ENCODE results near the gene POLE4. TPM values are rescaled to one million over a fixed set of nuclear protein-coding genes. Genes with fewer than 3 reads are reported as not detected.
A peak's percentile ranks its signal among the peaks of the same experiment; 100 is the strongest.

The POLE4 gene
- total RNA-seq, 1 donor from 2014 or later: 15.4 TPM

GRCh38 chr2:74916394-74916793 lies 42.0 kb upstream of the POLE4 start:
- no peak for DNase-seq (ENCODE audit: low read depth)
- H3K4me3 ChIP-seq (ENCODE audit: low read depth, low read length): no peak overlapping the region
- no peak for TF ChIP-seq CTCF (IDR thresholded peaks at IDR 0.05; ENCODE audit: insufficient read depth, low read length, poor library complexity, severe bottlenecking)
- H3K36me3 ChIP-seq (ENCODE audit: control insufficient read depth, insufficient read depth, low read length): no peaks in the 10 kb centered on the region
- peaks cover 2% of the 10 kb centered on the region for H3K27me3 ChIP-seq (ENCODE audit: control insufficient read depth, insufficient read depth, low read length)

GRCh38 chr2:74917702-74918619 lies 40.5 kb upstream of the POLE4 start:
- H3K36me3 ChIP-seq (ENCODE audit: control insufficient read depth, insufficient read depth, low read length): no peaks in the 10 kb centered on the region
- H3K4me3 ChIP-seq (ENCODE audit: low read depth, low read length): no peak overlapping the region
- DNase-seq (ENCODE audit: low read depth): peak; percentile 60
- TF ChIP-seq CTCF (IDR thresholded peaks at IDR 0.05; ENCODE audit: insufficient read depth, low read length, poor library complexity, severe bottlenecking): peak; percentile 7
- H3K27me3 ChIP-seq (ENCODE audit: control insufficient read depth, insufficient read depth, low read length): peaks cover 2% of the 10 kb centered on the region

GRCh38 chr2:74919827-74920226 lies 38.6 kb upstream of the POLE4 start:
- H3K27me3 ChIP-seq (ENCODE audit: control insufficient read depth, insufficient read depth, low read length): peaks cover 2% of the 10 kb centered on the region
- peak; percentile 84 for TF ChIP-seq CTCF (IDR thresholded peaks at IDR 0.05; ENCODE audit: insufficient read depth, low read length, poor library complexity, severe bottlenecking)
- H3K4me3 ChIP-seq (ENCODE audit: low read depth, low read length): peak overlapping the region; percentile 41
- DNase-seq (ENCODE audit: low read depth): peak; percentile 5
- H3K36me3 ChIP-seq (ENCODE audit: control insufficient read depth, insufficient read depth, low read length): no peaks in the 10 kb centered on the region

GRCh38 chr2:74921236-74921736 lies 37.2 kb upstream of the POLE4 start:
- Histone ChIP-seq H3K4me3 (ENCODE audit: low read depth, low read length) (no peak overlapping the region), H3K27me3 (ENCODE audit: control insufficient read depth, insufficient read depth, low read length) (peaks cover 2% of the 10 kb centered on the region), H3K36me3 (ENCODE audit: control insufficient read depth, insufficient read depth, low read length) (no peaks in the 10 kb centered on the region)
- DNase-seq (ENCODE audit: low read depth): no peak
- no peak for TF ChIP-seq CTCF (IDR thresholded peaks at IDR 0.05; ENCODE audit: insufficient read depth, low read length, poor library complexity, severe bottlenecking)

- Histone ChIP-seq H3K36me3 (ENCODE audit: control insufficient read depth, insufficient read depth, low read length) (no peaks in the 10 kb centered on the region), H3K27me3 (ENCODE audit: control insufficient read depth, insufficient read depth, low read length) (peaks cover 2% of the 10 kb centered on the region), H3K4me3 (ENCODE audit: low read depth, low read length) (no peak overlapping the region)
- TF ChIP-seq CTCF (IDR thresholded peaks at IDR 0.05; ENCODE audit: insufficient read depth, low read length, poor library complexity, severe bottlenecking): no peak
- DNase-seq (ENCODE audit: low read depth): no peak
These were observed 35.7 kb upstream of the POLE4 start for GRCh38 chr2:74922592-74923227.
